ENCODE measurements around the gene NFE2L3. TPM values are rescaled to one million over a fixed set of nuclear protein-coding genes. Genes with fewer than 3 reads are reported as not detected.
"Not testable (repeated sequence)": the region's sequence is repeated elsewhere in the genome, so short reads cannot be mapped to it uniquely, and the experiment has no call there.

NFE2L3 gene
- total and polyA plus RNA-seq, 5 donors = 0.32 to 1.3 (median 1.1) TPM

DNA sequence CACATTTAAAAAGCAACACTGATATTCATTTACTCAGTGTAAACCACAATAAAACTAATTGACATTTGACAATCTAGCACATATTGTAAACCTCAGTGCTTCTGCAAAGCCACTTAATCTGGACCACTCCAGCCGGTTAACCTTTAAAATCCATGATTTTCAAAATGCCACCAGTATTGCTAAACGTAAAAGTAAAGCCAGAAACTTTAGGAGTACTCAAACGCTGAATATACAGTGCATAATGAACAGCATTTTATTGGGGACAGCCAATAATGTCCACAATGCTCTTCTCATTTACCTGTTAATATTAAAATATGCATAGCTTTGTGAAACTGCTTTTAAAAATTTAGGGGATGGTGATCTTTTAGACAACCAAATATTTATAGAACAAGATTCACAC is 37.7 kb downstream of the NFE2L3 start:
- intact Hi-C loops (cut with DNase I) = no loop called here
- H3K4me1 ChIP-seq (ENCODE audit: control insufficient read depth, insufficient read depth, low read length) = peaks cover 10% of the 10 kb centered on the region
- H3K27me3 ChIP-seq (ENCODE audit: control insufficient read depth, insufficient read depth) = no peaks in the 10 kb centered on the region
- H3K4me3 ChIP-seq (ENCODE audit: low read length) = no peak overlapping the region
- DNase-seq (no peak), ATAC-seq (no peak)
- no peak overlapping the region for H3K27ac ChIP-seq (ENCODE audit: low read length)
- no peaks in the 10 kb centered on the region for H3K9me3 ChIP-seq (ENCODE audit: control insufficient read depth, low read length)
- 83% methylated on average over 3 of the region's 3 CpGs for WGBS

DNA sequence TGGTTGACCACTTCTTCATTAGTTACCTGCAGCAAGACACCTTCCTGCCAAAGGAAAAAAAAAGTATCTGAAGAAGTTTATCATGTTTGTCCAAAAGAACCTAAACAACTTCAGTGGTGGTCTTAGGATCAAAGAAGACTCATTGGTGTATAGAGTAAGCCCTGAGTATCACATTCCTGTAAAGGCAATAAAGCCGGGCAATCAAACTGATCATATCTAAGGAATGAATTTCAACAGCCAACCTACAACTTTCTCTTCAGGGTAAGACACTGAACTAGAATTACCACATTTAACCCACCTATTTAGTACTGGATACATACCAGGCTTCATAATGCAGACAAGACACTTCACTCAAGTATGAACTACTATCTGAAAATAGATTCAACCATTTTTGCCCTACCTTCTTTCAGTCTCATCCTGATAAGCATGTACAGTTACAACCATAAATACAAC is 38.4 kb downstream of the NFE2L3 start:
- DNase-seq = no peak
- intact Hi-C loops (cut with DNase I) = no loop called here
- Histone ChIP-seq H3K4me1 (ENCODE audit: control insufficient read depth, insufficient read depth, low read length) (peaks cover 10% of the 10 kb centered on the region), H3K4me3 (ENCODE audit: low read length) (no peak overlapping the region), H3K27me3 (ENCODE audit: control insufficient read depth, insufficient read depth) (no peaks in the 10 kb centered on the region), H3K9me3 (ENCODE audit: control insufficient read depth, low read length) (no peaks in the 10 kb centered on the region), H3K27ac (ENCODE audit: low read length) (no peak overlapping the region)
- 84% methylated on average over 1 of the region's 1 CpG for WGBS
- ATAC-seq = no peak

DNA sequence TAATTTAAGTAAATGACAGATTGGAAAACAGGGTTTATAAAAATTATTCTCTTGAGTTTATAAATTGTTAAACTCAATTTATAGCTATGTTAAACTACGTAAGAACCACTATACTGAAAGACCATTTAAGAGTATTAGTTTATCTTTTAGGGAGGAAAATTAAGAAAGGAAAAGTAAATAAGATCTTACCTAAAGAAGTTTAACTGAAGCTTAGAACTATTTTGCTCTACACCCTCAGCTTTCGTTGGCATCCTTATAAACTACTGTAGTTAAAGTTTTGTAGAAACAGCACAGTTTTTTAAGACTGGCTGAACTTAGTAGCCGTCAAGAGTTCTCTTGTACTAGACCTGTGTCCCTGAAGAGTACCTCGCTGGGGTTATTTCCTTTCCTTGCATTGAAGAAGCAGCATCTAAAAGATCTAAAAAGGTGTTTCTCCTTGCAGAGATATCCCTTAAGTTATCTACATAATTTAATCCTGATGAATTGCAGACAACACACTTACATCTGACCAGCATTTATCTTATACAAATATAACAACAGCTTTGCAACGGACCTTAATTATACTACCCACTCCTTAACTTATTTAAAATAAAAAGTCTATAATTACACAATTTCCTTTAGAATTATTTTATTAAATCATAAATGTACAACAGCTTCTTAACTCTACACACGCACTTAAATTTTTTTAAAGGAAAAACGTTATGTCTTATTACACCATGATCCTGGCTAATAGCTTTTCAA is 39.4 kb downstream of the NFE2L3 start:
- no peak overlapping the region for H3K4me3 ChIP-seq (ENCODE audit: low read length)
- no peak overlapping the region for H3K27ac ChIP-seq (ENCODE audit: low read length)
- ATAC-seq (no peak), DNase-seq (no peak)
- intact Hi-C loops (cut with DNase I) = no loop called here
- H3K9me3 ChIP-seq (ENCODE audit: control insufficient read depth, low read length) = no peaks in the 10 kb centered on the region
- H3K4me1 ChIP-seq (ENCODE audit: control insufficient read depth, insufficient read depth, low read length) = peaks cover 10% of the 10 kb centered on the region
- H3K27me3 ChIP-seq (ENCODE audit: control insufficient read depth, insufficient read depth) = no peaks in the 10 kb centered on the region
- 74% methylated on average over 7 of the region's 7 CpGs for WGBS

DNA sequence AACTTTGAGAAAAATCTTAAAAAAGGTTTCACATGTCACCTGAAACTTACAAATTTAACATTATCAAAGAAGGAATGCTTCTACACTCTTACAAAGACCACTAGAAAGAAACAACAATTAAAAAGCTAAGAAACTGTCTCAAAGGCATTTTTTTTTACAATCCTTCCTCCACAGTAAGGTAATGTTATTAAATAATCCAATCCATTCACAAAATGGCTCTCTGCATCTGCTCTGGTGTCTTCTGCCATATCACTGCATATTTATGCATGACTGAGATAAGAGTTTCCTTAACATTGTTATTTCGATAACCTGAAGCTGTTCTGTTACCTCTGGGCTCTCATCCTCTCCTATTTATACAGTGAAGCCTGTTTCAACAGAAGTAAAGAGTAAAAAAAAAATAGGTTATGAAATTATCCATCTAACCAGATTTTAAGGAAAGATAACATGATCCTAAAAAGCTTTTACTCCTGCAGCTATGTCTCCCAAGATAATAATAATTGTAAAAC is 40.0 kb downstream of the NFE2L3 start:
- intact Hi-C loops (cut with DNase I) = no loop called here

DNA sequence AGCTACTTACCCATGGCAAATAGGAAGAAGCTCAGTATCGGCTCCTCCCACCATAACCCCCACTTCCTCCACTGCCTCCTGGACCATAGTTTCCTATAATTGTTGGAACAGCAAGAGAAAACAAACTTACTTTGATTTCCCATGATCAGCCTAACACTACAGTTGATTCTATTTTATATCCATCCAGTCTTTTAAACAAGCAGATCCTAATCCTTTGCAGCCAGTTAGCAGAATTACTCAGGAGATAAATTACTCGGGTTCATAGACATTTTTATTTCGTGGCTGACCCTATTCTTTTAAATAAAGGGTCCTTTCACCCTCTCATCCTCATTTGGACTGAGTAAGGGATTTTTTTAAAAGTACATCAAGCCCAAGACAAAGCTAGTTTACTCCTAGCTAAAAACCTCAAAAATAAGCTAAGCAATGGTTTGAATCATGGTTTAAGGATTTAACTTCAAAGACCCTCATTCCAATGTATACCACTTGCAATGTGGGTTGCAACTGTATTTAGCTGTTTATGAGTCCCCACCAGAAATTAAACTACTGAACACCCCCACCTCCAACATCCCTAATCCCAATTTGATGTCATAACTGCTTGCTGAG is 40.6 kb downstream of the NFE2L3 start:
- peak in 1 of 2 donors; percentile 24 for ATAC-seq
- WGBS = 54% methylated on average over 3 of the region's 3 CpGs
- Histone ChIP-seq H3K9me3 (ENCODE audit: control insufficient read depth, low read length) (no peaks in the 10 kb centered on the region), H3K27me3 (ENCODE audit: control insufficient read depth, insufficient read depth) (no peaks in the 10 kb centered on the region), H3K4me3 (ENCODE audit: low read length) (no peak overlapping the region), H3K4me1 (ENCODE audit: control insufficient read depth, insufficient read depth, low read length) (peaks cover 11% of the 10 kb centered on the region), H3K27ac (ENCODE audit: low read length) (no peak overlapping the region)
- intact Hi-C loops (cut with DNase I) = no loop called here
- DNase-seq = no peak

More for the DNA sequence above, 40.0 kb downstream of the NFE2L3 start:
- 42% methylated on average over 1 of the region's 1 CpG for WGBS
- Histone ChIP-seq H3K4me1 (ENCODE audit: control insufficient read depth, insufficient read depth, low read length) (peaks cover 10% of the 10 kb centered on the region), H3K4me3 (ENCODE audit: low read length) (no peak overlapping the region), H3K27me3 (ENCODE audit: control insufficient read depth, insufficient read depth) (no peaks in the 10 kb centered on the region), H3K27ac (ENCODE audit: low read length) (no peak overlapping the region), H3K9me3 (ENCODE audit: control insufficient read depth, low read length) (no peaks in the 10 kb centered on the region)
- ATAC-seq (no peak), DNase-seq (no peak)

DNA sequence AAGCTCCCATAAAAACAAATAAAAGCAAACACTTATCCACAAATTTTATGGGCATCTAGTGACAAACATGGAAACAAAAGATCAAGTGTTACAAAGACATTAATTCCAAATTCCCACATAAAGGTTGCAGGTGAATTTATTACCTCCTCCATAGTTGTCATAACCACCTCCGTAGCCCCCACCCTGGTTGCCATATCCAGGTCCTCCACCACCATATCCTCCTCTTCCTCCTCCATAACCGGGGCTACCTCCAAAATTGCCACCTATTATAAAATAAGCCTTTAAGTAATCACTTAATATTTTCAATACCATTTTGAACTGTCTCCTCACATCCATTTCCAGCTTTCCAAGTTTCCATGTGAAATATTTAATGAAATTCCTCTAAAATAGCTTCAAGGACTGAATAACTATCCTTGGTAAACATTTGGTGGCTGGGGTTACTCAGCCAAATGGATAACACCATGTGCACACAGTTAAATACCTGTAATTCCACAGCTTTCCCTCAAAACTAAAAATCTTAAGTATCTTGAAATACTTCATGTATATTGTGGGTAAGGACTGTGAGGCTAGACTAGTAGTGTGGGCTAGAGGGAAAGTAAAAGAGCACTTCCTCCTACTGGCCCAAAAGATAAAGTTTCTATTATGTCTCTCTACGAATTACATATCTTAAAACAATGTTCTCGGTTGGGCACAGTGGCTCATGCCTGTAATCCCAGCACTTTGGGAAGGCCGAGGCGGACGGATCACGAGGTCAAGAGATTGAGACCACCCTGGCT is 41.6 kb downstream of the NFE2L3 start:
- intact Hi-C loops (cut with DNase I) = no loop called here
- no peaks in the 10 kb centered on the region for H3K9me3 ChIP-seq (ENCODE audit: control insufficient read depth, low read length)
- H3K4me1 ChIP-seq (ENCODE audit: control insufficient read depth, insufficient read depth, low read length) = peaks cover 9% of the 10 kb centered on the region
- no peak overlapping the region for H3K4me3 ChIP-seq (ENCODE audit: low read length)
- ATAC-seq (peak in 1 of 2 donors; percentile 19), DNase-seq (no peak)
- no peaks in the 10 kb centered on the region for H3K27me3 ChIP-seq (ENCODE audit: control insufficient read depth, insufficient read depth)
- 54% methylated on average over 8 of the region's 8 CpGs for WGBS
- H3K27ac ChIP-seq (ENCODE audit: low read length) = no peak overlapping the region

DNA sequence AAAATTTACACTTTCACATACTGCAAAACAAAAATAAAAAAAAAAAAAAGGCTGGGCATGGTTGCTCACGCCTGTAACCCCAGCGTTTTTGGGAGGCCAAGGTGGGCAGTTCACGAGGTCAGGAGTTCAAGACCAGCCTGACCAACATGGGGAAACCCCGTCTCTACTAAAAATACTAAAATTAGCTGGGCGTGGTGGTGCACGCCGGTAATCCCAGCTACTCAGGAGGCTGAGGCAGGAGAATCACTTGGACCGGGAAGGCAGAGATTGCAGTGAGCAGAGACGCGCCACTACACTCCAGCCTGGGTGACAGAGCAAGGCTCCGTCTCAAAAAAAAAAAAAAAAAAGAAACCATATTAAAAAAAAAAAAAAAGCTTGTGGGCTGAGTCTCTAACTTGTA is 42.8 kb downstream of the NFE2L3 start:
- ATAC-seq; H3K27me3 ChIP-seq (ENCODE audit: control insufficient read depth, insufficient read depth); DNase-seq; intact Hi-C loops (cut with DNase I); H3K27ac ChIP-seq (ENCODE audit: low read length); H3K9me3 ChIP-seq (ENCODE audit: control insufficient read depth, low read length); H3K4me1 ChIP-seq (ENCODE audit: control insufficient read depth, insufficient read depth, low read length): not testable (repeated sequence)
- WGBS = 64% methylated on average over 11 of the region's 11 CpGs
- peak overlapping the region; percentile 9 for H3K4me3 ChIP-seq (ENCODE audit: low read length)

DNA sequence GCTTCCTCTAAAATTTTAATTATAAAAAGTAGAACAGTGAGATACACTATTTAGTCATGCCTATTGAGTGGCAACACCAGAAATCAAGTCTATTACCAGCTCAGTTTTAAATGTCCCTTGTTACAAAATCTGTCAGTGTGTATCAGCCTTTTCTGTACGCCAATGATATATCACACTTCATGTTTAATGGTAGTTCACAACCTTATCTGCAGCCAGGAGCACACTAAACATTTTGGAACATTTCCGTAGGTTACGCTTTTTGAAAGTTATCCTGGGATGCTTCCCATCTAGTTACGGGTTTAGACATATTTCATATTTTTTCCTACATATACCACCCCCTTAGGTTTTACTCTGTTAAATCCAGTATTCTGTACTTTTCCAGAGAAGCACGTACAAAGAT is 43.2 kb downstream of the NFE2L3 start:
- intact Hi-C loops (cut with DNase I) = no loop called here
- Histone ChIP-seq H3K4me3 (ENCODE audit: low read length) (peak overlapping the region; percentile 9), H3K9me3 (ENCODE audit: control insufficient read depth, low read length) (no peaks in the 10 kb centered on the region), H3K27ac (ENCODE audit: low read length) (no peak overlapping the region), H3K4me1 (ENCODE audit: control insufficient read depth, insufficient read depth, low read length) (peaks cover 9% of the 10 kb centered on the region), H3K27me3 (ENCODE audit: control insufficient read depth, insufficient read depth) (no peaks in the 10 kb centered on the region)
- 64% methylated on average over 5 of the region's 5 CpGs for WGBS
- ATAC-seq (no peak), DNase-seq (no peak)

DNA sequence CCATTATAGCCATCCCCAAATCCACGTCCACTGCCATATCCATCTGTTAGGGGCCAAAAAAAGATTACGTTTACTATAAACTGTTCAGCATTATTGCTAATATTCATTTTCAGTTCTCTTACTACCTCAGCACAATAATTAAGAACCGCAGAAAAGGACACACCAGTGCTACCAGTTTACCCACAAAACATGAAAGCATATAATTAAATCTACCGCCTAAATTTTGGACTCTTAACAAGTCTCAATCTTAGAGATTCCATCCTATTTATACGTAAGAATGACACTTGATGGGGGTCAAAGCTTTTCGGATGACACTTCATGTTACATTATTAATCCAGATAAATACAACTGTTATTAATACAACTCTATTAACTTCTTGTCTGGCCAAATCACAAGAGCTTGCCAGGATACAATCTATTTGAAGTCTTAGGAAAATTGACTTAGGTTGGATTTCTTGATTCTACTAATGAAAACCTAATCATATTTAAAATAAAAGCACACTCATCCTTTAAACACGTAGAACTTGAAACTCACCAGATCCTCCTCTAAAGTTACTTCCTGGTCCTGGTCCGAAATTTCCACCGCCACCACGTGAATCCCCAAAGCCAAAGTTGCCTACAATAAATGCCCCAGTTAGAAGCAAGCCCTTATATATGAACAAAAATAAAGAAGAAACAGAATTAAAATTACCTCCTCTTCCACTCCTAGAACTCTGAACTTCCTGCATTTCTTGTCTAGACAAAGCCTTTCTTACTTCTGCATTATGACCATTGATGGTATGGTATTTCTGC is 44.1 kb downstream of the NFE2L3 start:
- Histone ChIP-seq H3K4me1 (ENCODE audit: control insufficient read depth, insufficient read depth, low read length) (peaks cover 9% of the 10 kb centered on the region), H3K9me3 (ENCODE audit: control insufficient read depth, low read length) (no peaks in the 10 kb centered on the region), H3K4me3 (ENCODE audit: low read length) (peak overlapping the region; percentile 35), H3K27me3 (ENCODE audit: control insufficient read depth, insufficient read depth) (no peaks in the 10 kb centered on the region), H3K27ac (ENCODE audit: low read length) (no peak overlapping the region)
- DNase-seq = no peak
- intact Hi-C loops (cut with DNase I) = no loop called here
- ATAC-seq = no peak
- WGBS = 49% methylated on average over 10 of the region's 10 CpGs

DNA sequence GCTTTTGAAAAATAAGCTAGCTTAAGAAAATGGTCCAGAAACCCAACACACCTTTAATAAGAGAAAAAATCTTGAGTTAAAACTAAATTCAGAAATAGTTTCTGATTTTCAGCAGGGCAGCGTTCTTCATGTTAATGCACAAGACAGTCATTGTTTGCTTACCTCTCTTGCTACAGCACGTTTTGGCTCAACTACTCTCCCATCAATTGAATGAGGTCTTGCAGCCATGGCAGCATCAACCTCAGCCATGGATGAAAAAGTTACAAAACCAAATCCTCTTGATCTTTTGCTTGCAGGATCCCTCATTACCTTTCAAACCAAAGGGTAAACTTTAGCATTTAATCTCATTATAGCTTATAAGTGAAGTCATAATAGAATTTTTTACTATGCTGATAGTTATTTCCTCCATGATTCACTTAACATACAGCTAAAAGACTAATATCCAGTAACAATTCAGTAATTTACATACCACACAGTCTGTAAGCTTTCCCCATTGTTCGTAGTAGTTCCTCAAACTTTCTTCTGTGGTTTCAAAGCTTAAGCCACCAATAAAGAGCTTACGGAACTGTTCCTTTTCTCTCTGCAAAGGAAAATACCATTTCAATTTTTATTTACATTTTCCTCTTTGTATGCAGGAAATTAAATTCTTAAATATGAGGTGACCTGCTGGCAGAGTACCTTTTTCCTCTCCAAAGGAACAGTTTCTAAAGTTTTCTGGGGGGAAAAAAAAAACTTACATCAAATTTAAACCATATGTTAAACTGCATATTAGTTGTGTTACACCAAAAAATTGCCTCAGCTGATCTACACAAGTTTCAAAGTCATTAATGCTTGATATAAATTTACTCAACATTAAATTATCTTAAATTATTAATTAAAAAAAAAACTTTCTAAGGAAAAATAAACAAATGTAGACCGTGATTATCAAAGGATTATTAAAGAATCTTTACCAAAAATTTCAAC is 45.4 kb downstream of the NFE2L3 start:
- WGBS = 13% methylated on average over 5 of the region's 5 CpGs
- H3K9me3 ChIP-seq (ENCODE audit: control insufficient read depth, low read length) = no peaks in the 10 kb centered on the region
- peak overlapping the region; percentile 56 for H3K4me3 ChIP-seq (ENCODE audit: low read length)
- intact Hi-C loops (cut with DNase I) = no loop called here
- peaks cover 9% of the 10 kb centered on the region for H3K4me1 ChIP-seq (ENCODE audit: control insufficient read depth, insufficient read depth, low read length)
- no peak overlapping the region for H3K27ac ChIP-seq (ENCODE audit: low read length)
- no peak for ATAC-seq
- no peaks in the 10 kb centered on the region for H3K27me3 ChIP-seq (ENCODE audit: control insufficient read depth, insufficient read depth)
- DNase-seq = no peak
